HepG2 (cell line): Measurements from ENCODE around the gene RHBDD3. TPM values are rescaled to one million over a fixed set of nuclear protein-coding genes. Genes with fewer than 3 reads are reported as not detected.

ENCODE experiments used
- DMAP1 ChIP-seq: IDR thresholded peaks from 2 replicates; pipeline ENCODE4 v1.6.1; 2016
- FLYWCH1 ChIP-seq: sonication (generic); formaldehyde crosslinking; IDR thresholded peaks from 2 replicates; pipeline ENCODE4 v1.8.1; 2023; ENCODE audit warnings: mild to moderate bottlenecking, missing genetic modification reagents
- GATAD1 ChIP-seq: IDR thresholded peaks from 2 replicates; pipeline ENCODE4 v1.6.1; 2016; ENCODE audit warnings: missing genetic modification reagents, missing compliant biosample characterization
- GTF2F1 ChIP-seq: fragments of 150-350 bp; IDR thresholded peaks from 2 replicates; pipeline ENCODE4 v1.6.1; 2014; ENCODE audit warnings: low read length
- HOXA5 ChIP-seq: sonication (generic); formaldehyde crosslinking; IDR thresholded peaks from 2 replicates; pipeline ENCODE4 v1.4.0; 2020; ENCODE audit warnings: missing genetic modification reagents
- ISL2 ChIP-seq: sonication (generic); formaldehyde crosslinking; IDR thresholded peaks from 2 replicates; pipeline ENCODE4 v1.5.0; 2020; ENCODE audit warnings: missing genetic modification reagents
- KDM3A ChIP-seq: IDR thresholded peaks from 2 replicates; pipeline ENCODE4 v1.6.1; 2018; ENCODE audit warnings: low read depth, missing compliant biosample characterization
- KLF11 ChIP-seq: IDR thresholded peaks from 2 replicates; pipeline ENCODE4 v1.6.1; 2016; ENCODE audit warnings: missing compliant biosample characterization
- MAZ ChIP-seq, 2 experiments: sonication (generic) in 1 of 2; formaldehyde crosslinking in 1 of 2; IDR thresholded peaks; 2 replicates each; pipeline versions ENCODE4 v1.5.0 to v1.6.1; 2012 to 2020; ENCODE audit warnings: low read depth in 2 of 2, mild to moderate bottlenecking in 2 of 2, borderline replicate concordance in 1 of 2, improper control_type of control experiment in 1 of 2, low read length in 1 of 2, missing genetic modification reagents in 1 of 2, moderate library complexity in 1 of 2
- NR2F2 ChIP-seq: IDR thresholded peaks from 2 replicates; pipeline ENCODE4 v1.6.1; 2012; ENCODE audit warnings: low read depth, inconsistent platforms, borderline replicate concordance
- PHF8 ChIP-seq: sonication (generic); formaldehyde crosslinking; IDR thresholded peaks from 2 replicates; pipeline ENCODE4 v1.5.0; 2020; ENCODE audit warnings: missing genetic modification reagents
- SALL1 ChIP-seq: sonication (generic); formaldehyde crosslinking; IDR thresholded peaks from 2 replicates; pipeline ENCODE4 v1.8.0; 2022; ENCODE audit warnings: mild to moderate bottlenecking, missing genetic modification reagents
- TBL1XR1 ChIP-seq: fragments of 150-350 bp; IDR thresholded peaks from 2 replicates; pipeline ENCODE4 v1.6.1; 2014; ENCODE audit warnings: borderline replicate concordance, low read length; ENCODE audit not compliant: partially characterized antibody
- ZFY ChIP-seq: sonication (generic); formaldehyde crosslinking; IDR thresholded peaks from 2 replicates; pipeline ENCODE4 v1.4.0; 2020; ENCODE audit warnings: missing genetic modification reagents
- ZMYM3 ChIP-seq: sonication (generic); formaldehyde crosslinking; IDR thresholded peaks from 2 replicates; pipeline ENCODE4 v1.5.1; 2020; ENCODE audit warnings: mild to moderate bottlenecking, missing genetic modification reagents
- ZMYM4 ChIP-seq: sonication (generic); formaldehyde crosslinking; IDR thresholded peaks from 2 replicates; pipeline ENCODE4 v1.8.1; 2023; ENCODE audit warnings: mild to moderate bottlenecking, missing genetic modification reagents
- ZNF101 ChIP-seq: sonication (generic); formaldehyde crosslinking; IDR thresholded peaks from 2 replicates; pipeline ENCODE4 v1.4.0; 2020; ENCODE audit warnings: mild to moderate bottlenecking, low read depth, missing genetic modification reagents, borderline replicate concordance
- ZNF12 ChIP-seq: sonication (generic); formaldehyde crosslinking; IDR thresholded peaks from 2 replicates; pipeline ENCODE4 v1.5.0; 2020; ENCODE audit warnings: missing genetic modification reagents
- ZNF136 ChIP-seq: sonication (generic); formaldehyde crosslinking; IDR thresholded peaks from 2 replicates; pipeline ENCODE4 v1.8.1; 2022; ENCODE audit warnings: low read depth, mild to moderate bottlenecking, moderate library complexity, missing genetic modification reagents
- ZNF251 ChIP-seq: sonication (generic); formaldehyde crosslinking; IDR thresholded peaks from 2 replicates; pipeline ENCODE4 v1.9.0; 2021; ENCODE audit warnings: mild to moderate bottlenecking, missing genetic modification reagents
- ZNF260 ChIP-seq: sonication (generic); formaldehyde crosslinking; IDR thresholded peaks from 2 replicates; pipeline ENCODE4 v1.4.0; 2020; ENCODE audit warnings: missing genetic modification reagents, low read depth, mild to moderate bottlenecking, borderline replicate concordance
- ZNF703 ChIP-seq: sonication (generic); formaldehyde crosslinking; IDR thresholded peaks from 2 replicates; pipeline ENCODE4 v1.5.1; 2020; ENCODE audit warnings: missing genetic modification reagents, mild to moderate bottlenecking, moderate library complexity, borderline replicate concordance
- ZNF709 ChIP-seq: sonication (generic); formaldehyde crosslinking; IDR thresholded peaks from 2 replicates; pipeline ENCODE4 v1.5.0; 2020; ENCODE audit warnings: mild to moderate bottlenecking, missing genetic modification reagents
- ZNF878 ChIP-seq: sonication (generic); formaldehyde crosslinking; IDR thresholded peaks from 2 replicates; pipeline ENCODE4 v1.8.1; 2023; ENCODE audit warnings: mild to moderate bottlenecking, missing genetic modification reagents, moderate library complexity
- ZSCAN31 ChIP-seq: sonication (generic); formaldehyde crosslinking; IDR thresholded peaks from 2 replicates; pipeline ENCODE4 v1.5.0; 2020; ENCODE audit warnings: low read depth, mild to moderate bottlenecking, missing genetic modification reagents
- polyA plus RNA-seq, 8 experiments: library from polyadenylated mRNA; depleted of rRNA in 3 of 8; stranded (reverse) in 7 of 8; unstranded in 1 of 8; fragments of >200 nt; fragmentation: Illumina TruSeq in 4 of 8; extraction: Trizol in 4 of 8; gene quantifications; 2 replicates each; pipeline versions ENCODE4 v1.2.1 to v1.2.3, GENCODE V29; 2011 to 2016; ENCODE audit warnings: low read depth in 4 of 8, missing spikeins in 1 of 8, mixed read lengths in 1 of 8; ENCODE audit not compliant: insufficient read depth in 1 of 8
- total RNA-seq, 5 experiments: library from RNA; depleted of rRNA; stranded (reverse); fragments of >200 nt; fragmentation: Illumina TruSeq; extraction: Trizol; gene quantifications; 2 replicates each; pipeline ENCODE4 v1.2.3, GENCODE V29; 2016; ENCODE audit warnings: low read depth in 1 of 5
- TF ChIP-seq, protein P1 (sequence below): sonication (generic); formaldehyde crosslinking; IDR thresholded peaks from 2 replicates; pipeline ENCODE4 v1.8.0; 2022; ENCODE audit warnings: mild to moderate bottlenecking, missing genetic modification reagents
- TF ChIP-seq, protein P2 (sequence below): sonication (generic); formaldehyde crosslinking; IDR thresholded peaks from 2 replicates; pipeline ENCODE4 v1.4.0; 2020; ENCODE audit warnings: missing genetic modification reagents
- TF ChIP-seq, protein P3 (sequence below): IDR thresholded peaks from 2 replicates; pipeline ENCODE4 v1.6.1; 2016; ENCODE audit warnings: missing compliant biosample characterization, missing genetic modification reagents, borderline replicate concordance

The RHBDD3 gene
- total and polyA plus RNA-seq, 2 of the 13 experiments (the other 11 are each of a cell fraction or from before 2014, with no cell fraction given), result 12.1 to 26.7 TPM

DNA sequence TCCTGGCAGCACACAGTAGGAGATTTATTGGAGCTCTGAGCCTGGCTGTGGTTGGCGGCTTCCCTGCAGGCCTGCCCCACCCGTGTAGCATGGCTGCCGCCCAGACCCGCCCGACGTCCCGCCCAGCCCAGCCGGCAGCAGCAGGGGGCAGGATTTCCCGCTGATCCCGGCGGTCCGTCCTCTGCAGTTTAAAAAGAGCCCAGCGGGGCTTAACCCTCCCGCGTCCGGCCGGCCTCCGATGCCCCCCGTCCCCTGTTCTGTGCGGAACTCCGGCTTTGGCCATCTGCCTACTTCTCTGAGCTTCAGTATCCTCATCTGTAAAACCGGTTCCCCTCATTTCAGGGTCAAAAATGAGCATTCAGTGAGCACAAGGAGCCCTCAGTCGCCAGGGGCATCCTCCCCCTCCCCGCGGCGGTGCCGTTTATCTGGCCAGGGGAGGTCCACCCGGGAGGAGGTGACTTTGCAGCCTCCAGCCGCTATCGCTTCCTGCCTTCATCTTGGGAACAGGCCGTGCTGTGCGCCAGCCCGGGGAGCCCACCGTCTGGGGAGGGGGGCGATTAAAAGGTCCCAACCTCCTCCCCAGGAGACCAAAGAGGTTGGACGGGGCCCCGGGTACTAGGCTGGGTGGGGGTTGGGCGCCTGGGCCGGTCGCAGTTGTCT is 38.5 kb upstream of the RHBDD3 start, which contains the start of gene GAS2L1 (continued):
- TF ChIP-seq KDM3A (0 out of 2 replicates have a peak, but pooled peaks have one; percentile 24), ZNF709 (CRISPR knock-in tag) (no peak), ISL2 (CRISPR knock-in tag) (no peak), ZNF260 (no peak), PHF8 (CRISPR knock-in tag) (peak; percentile 14; the same call in 1 of the 2 replicates), ZNF703 (CRISPR knock-in tag) (no peak), ZNF251 (CRISPR knock-in tag) (no peak), SALL1 (CRISPR knock-in tag) (no peak; the same call in 1 of the 2 replicates), GTF2F1 (no peak), ZNF12 (CRISPR knock-in tag) (no peak), ZSCAN31 (CRISPR knock-in tag) (peak; percentile 15; the same call in 1 of the 2 replicates), ZNF878 (CRISPR knock-in tag) (0 out of 2 replicates have a peak, but pooled peaks have one; percentile 43), TBL1XR1 (no peak), ZNF101 (CRISPR knock-in tag) (no peak), HOXA5 (CRISPR knock-in tag) (no peak), KLF11 (no peak), GATAD1 (CRISPR knock-in tag) (no peak), DMAP1 (CRISPR knock-in tag) (no peak), ZMYM4 (no peak), ZMYM3 (CRISPR knock-in tag) (0 out of 2 replicates have a peak, but pooled peaks have one; percentile 44), ZFY (CRISPR knock-in tag) (no peak; the same call in 1 of the 2 replicates), FLYWCH1 (no peak), MAZ (IDR thresholded peaks at IDR 0.05; ENCODE audit: borderline replicate concordance, low read depth, low read length) (peak; percentile 62; the same call in 1 of the 2 replicates), MAZ (CRISPR knock-in tag; IDR thresholded peaks at IDR 0.05; ENCODE audit: low read depth) (peak; percentile 8; the same call in 1 of the 2 replicates), ZNF136 (0 out of 2 replicates have a peak, but pooled peaks have one; percentile 51), NR2F2 (no peak)
- TF ChIP-seq, protein P1, sequence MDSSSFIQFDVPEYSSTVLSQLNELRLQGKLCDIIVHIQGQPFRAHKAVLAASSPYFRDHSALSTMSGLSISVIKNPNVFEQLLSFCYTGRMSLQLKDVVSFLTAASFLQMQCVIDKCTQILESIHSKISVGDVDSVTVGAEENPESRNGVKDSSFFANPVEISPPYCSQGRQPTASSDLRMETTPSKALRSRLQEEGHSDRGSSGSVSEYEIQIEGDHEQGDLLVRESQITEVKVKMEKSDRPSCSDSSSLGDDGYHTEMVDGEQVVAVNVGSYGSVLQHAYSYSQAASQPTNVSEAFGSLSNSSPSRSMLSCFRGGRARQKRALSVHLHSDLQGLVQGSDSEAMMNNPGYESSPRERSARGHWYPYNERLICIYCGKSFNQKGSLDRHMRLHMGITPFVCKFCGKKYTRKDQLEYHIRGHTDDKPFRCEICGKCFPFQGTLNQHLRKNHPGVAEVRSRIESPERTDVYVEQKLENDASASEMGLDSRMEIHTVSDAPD, result no peak
- TF ChIP-seq, protein P2, sequence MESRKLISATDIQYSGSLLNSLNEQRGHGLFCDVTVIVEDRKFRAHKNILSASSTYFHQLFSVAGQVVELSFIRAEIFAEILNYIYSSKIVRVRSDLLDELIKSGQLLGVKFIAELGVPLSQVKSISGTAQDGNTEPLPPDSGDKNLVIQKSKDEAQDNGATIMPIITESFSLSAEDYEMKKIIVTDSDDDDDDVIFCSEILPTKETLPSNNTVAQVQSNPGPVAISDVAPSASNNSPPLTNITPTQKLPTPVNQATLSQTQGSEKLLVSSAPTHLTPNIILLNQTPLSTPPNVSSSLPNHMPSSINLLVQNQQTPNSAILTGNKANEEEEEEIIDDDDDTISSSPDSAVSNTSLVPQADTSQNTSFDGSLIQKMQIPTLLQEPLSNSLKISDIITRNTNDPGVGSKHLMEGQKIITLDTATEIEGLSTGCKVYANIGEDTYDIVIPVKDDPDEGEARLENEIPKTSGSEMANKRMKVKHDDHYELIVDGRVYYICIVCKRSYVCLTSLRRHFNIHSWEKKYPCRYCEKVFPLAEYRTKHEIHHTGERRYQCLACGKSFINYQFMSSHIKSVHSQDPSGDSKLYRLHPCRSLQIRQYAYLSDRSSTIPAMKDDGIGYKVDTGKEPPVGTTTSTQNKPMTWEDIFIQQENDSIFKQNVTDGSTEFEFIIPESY (CRISPR knock-in tag), result no peak
- TF ChIP-seq, protein P3, sequence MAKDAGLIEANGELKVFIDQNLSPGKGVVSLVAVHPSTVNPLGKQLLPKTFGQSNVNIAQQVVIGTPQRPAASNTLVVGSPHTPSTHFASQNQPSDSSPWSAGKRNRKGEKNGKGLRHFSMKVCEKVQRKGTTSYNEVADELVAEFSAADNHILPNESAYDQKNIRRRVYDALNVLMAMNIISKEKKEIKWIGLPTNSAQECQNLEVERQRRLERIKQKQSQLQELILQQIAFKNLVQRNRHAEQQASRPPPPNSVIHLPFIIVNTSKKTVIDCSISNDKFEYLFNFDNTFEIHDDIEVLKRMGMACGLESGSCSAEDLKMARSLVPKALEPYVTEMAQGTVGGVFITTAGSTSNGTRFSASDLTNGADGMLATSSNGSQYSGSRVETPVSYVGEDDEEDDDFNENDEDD, result peak; percentile 78; the same call in 1 of the 2 replicates
